Fibroblast of villous mesenchyme (primary cell): ENCODE measurements around the gene ARMH3. TPM values are rescaled to one million over a fixed set of nuclear protein-coding genes. Genes with fewer than 3 reads are reported as not detected.

Experiments used
- DNase-seq: peaks from one replicate; pipeline ENCODE4 v3.0.0-alpha.2; 2010; ENCODE audit warnings: low read depth
- H3K4me3 ChIP-seq: 2 replicates; pipeline ENCODE4 v1.5.1; 2011; ENCODE audit warnings: low read depth, mild to moderate bottlenecking, low read length
- small RNA-seq: library from RNA; depleted of rRNA; stranded (forward); fragments of <200 nt; gene quantifications from one replicate; pipeline ENCODE3, GENCODE V24; 2012
- total RNA-seq: library from RNA; depleted of rRNA; stranded (reverse); fragments of >200 nt; gene quantifications from 2 replicates; pipeline ENCODE4 v1.2.3, GENCODE V29; 2012
- TF ChIP-seq, protein P1 (sequence below): IDR thresholded peaks from 2 replicates; pipeline ENCODE4 v1.5.1; 2012; ENCODE audit warnings: low read depth, mild to moderate bottlenecking, low read length; ENCODE audit not compliant: insufficient read depth

Gene ARMH3
- total RNA-seq, 1 donor = 10.4 TPM

DNA sequence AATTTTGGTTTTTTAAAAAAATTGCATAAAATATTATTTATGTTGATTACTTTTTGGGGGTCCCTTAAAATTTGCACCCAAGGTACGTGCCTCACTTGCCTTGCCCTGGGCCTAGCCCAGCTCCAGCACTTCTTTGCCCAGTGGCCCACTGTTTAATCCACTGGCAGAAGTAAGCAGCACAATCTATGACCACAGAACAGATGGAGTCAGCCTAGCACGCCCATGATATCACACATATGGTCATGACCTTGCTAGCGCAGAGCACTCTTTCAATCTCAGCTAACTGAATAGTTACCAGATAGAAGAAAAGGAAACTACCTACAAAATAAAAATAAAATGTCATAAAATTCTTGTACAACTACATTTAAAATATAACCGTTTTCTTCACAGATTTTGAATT is 243.4 kb downstream of the ARMH3 start:
- H3K4me3 ChIP-seq = no peak overlapping the region
- no peak for DNase-seq
- TF ChIP-seq, protein P1, sequence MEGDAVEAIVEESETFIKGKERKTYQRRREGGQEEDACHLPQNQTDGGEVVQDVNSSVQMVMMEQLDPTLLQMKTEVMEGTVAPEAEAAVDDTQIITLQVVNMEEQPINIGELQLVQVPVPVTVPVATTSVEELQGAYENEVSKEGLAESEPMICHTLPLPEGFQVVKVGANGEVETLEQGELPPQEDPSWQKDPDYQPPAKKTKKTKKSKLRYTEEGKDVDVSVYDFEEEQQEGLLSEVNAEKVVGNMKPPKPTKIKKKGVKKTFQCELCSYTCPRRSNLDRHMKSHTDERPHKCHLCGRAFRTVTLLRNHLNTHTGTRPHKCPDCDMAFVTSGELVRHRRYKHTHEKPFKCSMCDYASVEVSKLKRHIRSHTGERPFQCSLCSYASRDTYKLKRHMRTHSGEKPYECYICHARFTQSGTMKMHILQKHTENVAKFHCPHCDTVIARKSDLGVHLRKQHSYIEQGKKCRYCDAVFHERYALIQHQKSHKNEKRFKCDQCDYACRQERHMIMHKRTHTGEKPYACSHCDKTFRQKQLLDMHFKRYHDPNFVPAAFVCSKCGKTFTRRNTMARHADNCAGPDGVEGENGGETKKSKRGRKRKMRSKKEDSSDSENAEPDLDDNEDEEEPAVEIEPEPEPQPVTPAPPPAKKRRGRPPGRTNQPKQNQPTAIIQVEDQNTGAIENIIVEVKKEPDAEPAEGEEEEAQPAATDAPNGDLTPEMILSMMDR = no peak

DNA sequence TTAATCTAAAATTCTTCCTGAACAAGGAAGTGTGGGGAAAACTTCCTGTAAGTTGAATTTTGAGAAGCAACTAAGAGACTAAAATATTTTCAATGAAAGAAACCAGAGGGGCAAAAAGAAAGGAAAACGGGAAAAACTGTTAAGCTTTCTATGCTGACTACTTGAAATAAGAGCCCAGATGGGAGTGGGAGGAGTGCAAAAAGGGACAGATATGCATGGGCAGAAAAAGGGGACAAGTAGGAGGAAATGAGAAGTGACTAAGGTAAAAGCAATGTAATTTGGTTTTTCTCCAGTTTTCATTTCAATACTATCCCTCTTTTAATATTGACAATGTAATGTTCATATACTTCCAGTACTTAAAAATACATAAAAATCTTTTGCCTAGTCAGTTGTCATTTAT is 248.8 kb downstream of the ARMH3 start:
- TF ChIP-seq, protein P1 = no peak
- DNase-seq = no peak

DNA sequence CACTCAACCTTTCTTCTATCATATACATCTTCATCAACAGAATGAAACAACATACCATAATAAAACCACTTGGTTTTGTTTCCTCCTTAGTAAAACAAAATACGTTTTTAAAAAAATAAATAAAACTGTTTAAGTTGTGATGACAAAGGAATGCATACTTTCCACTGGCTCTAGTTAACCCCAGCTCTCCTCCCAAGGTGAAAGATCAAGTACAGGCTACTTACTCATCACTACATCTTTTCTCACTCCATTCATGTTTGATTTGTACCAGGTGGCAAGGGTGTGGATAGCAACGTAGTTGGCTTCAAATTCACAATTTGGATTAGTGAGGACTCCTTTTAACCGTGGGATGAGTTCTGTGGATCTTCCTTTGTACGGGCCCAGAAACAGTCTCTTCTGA is 252.5 kb downstream of the ARMH3 start:
- H3K4me3 ChIP-seq = no peak overlapping the region
- TF ChIP-seq, protein P1 = no peak
- DNase-seq = no peak

More for the DNA sequence above, 248.8 kb downstream of the ARMH3 start:
- no peak overlapping the region for H3K4me3 ChIP-seq

DNA sequence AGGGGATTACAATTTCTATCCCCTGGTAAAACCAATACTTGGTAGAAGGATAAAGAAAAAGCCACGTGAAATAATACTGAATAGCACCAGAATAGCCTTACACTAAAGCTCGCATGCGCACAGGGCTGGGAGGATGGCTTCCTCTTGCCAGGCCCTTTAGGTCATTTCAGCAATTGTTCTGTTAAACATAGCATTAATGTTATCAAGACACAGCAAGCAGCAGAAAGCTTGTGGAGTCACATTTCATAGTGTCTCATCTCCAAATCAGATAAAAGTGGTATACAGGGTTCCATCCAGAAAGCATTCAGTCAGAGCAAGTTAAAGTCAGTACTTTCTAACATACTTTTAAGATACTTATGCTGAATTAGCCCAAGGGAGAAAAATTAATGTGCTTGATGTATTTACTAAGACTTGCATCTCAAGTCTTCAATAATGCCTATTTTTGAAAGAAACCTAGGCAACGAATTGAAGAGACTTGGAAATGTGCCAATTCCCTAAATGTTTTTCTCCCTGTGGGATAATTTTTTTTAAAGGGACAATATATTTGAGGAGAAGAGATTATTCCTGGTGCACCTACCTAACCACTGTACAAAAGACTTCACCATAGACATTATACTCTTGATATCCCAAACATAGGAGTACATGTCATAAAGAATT is 258.4 kb downstream of the ARMH3 start:
- H3K4me3 ChIP-seq = no peak overlapping the region
- TF ChIP-seq, protein P1 = no peak
- no peak for DNase-seq

Small RNA genes within 50 kb of the gene (small RNA-seq; reads per million reads assigned to genes)
- gene AL500527.1 (not detected), gene AL500527.2 (not detected), gene RF00017 (not detected), gene RF00019 (not detected)

Other genes starting within 250 kb of the ARMH3 start
- 80.3 and 93.1 TPM in 2 replicates for gene OGA, start 237.7 kb downstream of the ARMH3 start, total RNA-seq
- 0.86 and 0.97 TPM in 2 replicates for gene KCNIP2, start 212.4 kb downstream of the ARMH3 start, total RNA-seq
- 34.1 and 34.8 TPM in 2 replicates for gene HPS6, start 9.2 kb upstream of the ARMH3 start, total RNA-seq
- gene LDB1, start 64.2 kb upstream of the ARMH3 start, total RNA-seq = 53.8 and 56.1 TPM in 2 replicates
- gene PPRC1, start 76.9 kb upstream of the ARMH3 start, total RNA-seq = 23.5 and 28.5 TPM in 2 replicates
- 22.2 and 30.7 TPM in 2 replicates for gene NOLC1, start 96.2 kb upstream of the ARMH3 start, total RNA-seq
- gene ELOVL3, start 170.1 kb upstream of the ARMH3 start, total RNA-seq = 0.32 and 0.86 TPM in 2 replicates
- under 0.01 TPM in 1 of 2 replicates, not detected in the other for gene PITX3, start 185.3 kb upstream of the ARMH3 start, total RNA-seq
- gene GBF1, start 189.4 kb upstream of the ARMH3 start, total RNA-seq = 48.3 and 58.3 TPM in 2 replicates